Muscle layer of colon (tissue), 2 donors: ENCODE measurements around the gene KCNQ1OT1.

Source experiments
- H3K27ac ChIP-seq: one replicate; pipeline ENCODE4 v1.7.0; 2013; ENCODE audit warnings: low read depth, mild to moderate bottlenecking, low read length, moderate library complexity
- H3K27me3 ChIP-seq, 2 donors: one replicate each; pipeline ENCODE4 v1.7.0; 2013; ENCODE audit warnings: low read length in 2 of 2, mild to moderate bottlenecking in 2 of 2; ENCODE audit not compliant: insufficient read depth in 2 of 2, control insufficient read depth in 1 of 2
- H3K36me3 ChIP-seq: one replicate; pipeline ENCODE4 v1.7.0; 2013; ENCODE audit warnings: mild to moderate bottlenecking, low read length; ENCODE audit not compliant: insufficient read depth
- H3K4me1 ChIP-seq: one replicate; pipeline ENCODE4 v1.7.0; 2013; ENCODE audit warnings: mild to moderate bottlenecking, low read length; ENCODE audit not compliant: insufficient read depth
- H3K4me3 ChIP-seq, 2 donors: one replicate each; pipeline ENCODE4 v1.7.0; 2013; ENCODE audit warnings: low read length in 2 of 2, low read depth in 1 of 2, mild to moderate bottlenecking in 1 of 2, moderate library complexity in 1 of 2
- H3K9ac ChIP-seq: one replicate; pipeline ENCODE4 v1.7.0; 2013; ENCODE audit warnings: low read length
- H3K9me3 ChIP-seq: one replicate; pipeline ENCODE4 v1.7.0; 2013; ENCODE audit warnings: mild to moderate bottlenecking, low read length
- donor health status: abdominal sarcoma.
- donor health status: Adenocarcinoma of cecum.

Gene KCNQ1OT1

DNA sequence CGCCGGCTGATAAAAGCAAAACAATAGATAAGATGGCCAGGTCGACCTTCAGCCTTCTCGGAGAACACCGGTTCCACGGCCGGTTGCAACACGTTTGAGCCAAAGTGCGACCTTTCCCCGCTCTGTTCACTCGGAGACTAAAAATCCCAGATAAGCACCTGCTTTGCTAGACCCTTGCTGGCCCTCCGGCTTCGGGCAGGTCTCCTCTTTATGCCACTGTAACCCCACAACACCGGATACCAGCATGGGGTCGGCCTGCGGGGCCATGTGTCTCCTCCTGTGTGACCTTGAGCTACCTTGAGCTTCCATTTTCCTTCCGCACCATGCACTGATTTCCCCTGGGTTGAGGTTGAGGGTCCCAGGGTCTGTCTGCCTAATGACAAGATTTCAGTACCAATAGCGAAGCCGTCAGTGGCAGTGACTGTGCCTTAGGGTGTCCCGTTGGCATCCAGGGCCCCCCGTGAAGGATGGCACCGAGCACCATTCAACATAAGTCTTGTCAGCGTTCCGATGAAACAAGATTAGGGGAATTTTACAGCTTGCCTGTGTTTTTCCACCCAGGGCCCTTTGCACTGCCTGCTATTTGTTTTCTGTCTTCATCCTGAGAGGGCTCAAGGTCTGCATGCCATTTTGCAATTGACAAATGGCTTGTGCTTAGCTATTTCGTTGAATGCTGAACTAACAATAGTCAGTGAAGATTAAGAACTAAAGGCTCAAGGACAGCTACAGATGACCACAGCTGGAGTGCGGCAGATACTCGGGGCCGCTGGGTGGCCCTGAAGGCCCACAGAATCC, 136.4 kb downstream of the KCNQ1OT1 start:
- H3K9me3 ChIP-seq: no peaks in the 10 kb centered on the region
- no peak overlapping the region for H3K9ac ChIP-seq
- no peaks in the 10 kb centered on the region for H3K36me3 ChIP-seq
- H3K4me3 ChIP-seq: no peak overlapping the region
- H3K27ac ChIP-seq: no peak overlapping the region
- H3K4me1 ChIP-seq: no peaks in the 10 kb centered on the region
- no peaks in the 10 kb centered on the region for H3K27me3 ChIP-seq

- Histone ChIP-seq H3K36me3 (no peaks in the 10 kb centered on the region), H3K9me3 (no peaks in the 10 kb centered on the region), H3K27me3 (no peaks in the 10 kb centered on the region), H3K4me1 (no peaks in the 10 kb centered on the region), H3K4me3 (no peak overlapping the region), H3K27ac (no peak overlapping the region), H3K9ac (no peak overlapping the region)
Observed at GRCh38 chr11:2562890-2563212, 136.9 kb downstream of the KCNQ1OT1 start.

- no peaks in the 10 kb centered on the region for H3K4me1 ChIP-seq
- no peaks in the 10 kb centered on the region for H3K36me3 ChIP-seq
- no peaks in the 10 kb centered on the region for H3K9me3 ChIP-seq
- H3K9ac ChIP-seq: no peak overlapping the region
- no peaks in the 10 kb centered on the region for H3K27me3 ChIP-seq
- no peak overlapping the region for H3K4me3 ChIP-seq
- H3K27ac ChIP-seq: no peak overlapping the region
Observed at GRCh38 chr11:2561696-2562581, 137.9 kb downstream of the KCNQ1OT1 start.

- H3K36me3 ChIP-seq: no peaks in the 10 kb centered on the region
- H3K4me3 ChIP-seq: no peak overlapping the region
- no peak overlapping the region for H3K27ac ChIP-seq
- no peaks in the 10 kb centered on the region for H3K4me1 ChIP-seq
- no peak overlapping the region for H3K9ac ChIP-seq
- H3K9me3 ChIP-seq: no peaks in the 10 kb centered on the region
- no peaks in the 10 kb centered on the region for H3K27me3 ChIP-seq
Observed at GRCh38 chr11:2559527-2560311, 140.1 kb downstream of the KCNQ1OT1 start.

DNA sequence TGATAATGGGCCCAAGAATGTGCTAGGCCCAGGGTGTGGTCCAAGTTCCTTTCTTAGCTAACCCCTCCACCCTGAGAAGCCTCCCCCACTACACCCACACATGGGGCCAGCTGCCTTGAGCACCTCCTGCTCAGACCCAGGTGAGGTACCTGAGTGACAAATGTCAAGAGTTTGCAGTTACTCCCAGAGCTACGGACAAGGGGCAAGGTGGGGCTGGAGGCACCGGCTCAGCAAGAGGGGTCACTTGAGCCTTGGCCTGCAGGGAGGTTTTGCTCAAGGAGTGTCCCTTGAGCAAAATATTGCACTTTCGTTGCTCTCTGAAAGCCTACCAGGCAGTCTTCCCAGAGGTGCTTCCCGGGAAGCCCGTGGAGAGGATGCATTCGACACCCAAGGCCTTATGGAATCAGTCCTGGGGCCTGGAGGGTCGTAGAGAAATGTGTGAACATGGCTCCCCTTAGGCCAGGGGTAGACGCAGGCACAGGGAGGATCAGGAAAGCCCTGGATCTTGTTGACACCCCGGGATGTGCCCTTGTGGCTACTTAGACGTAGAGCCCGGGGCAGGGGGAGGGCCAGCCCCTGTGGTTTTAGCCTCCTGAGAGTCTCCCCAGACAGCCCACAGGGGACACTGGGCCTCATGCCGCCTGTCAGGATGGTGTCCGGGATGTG, 140.8 kb downstream of the KCNQ1OT1 start:
- H3K27me3 ChIP-seq: no peaks in the 10 kb centered on the region
- no peak overlapping the region for H3K27ac ChIP-seq

DNA sequence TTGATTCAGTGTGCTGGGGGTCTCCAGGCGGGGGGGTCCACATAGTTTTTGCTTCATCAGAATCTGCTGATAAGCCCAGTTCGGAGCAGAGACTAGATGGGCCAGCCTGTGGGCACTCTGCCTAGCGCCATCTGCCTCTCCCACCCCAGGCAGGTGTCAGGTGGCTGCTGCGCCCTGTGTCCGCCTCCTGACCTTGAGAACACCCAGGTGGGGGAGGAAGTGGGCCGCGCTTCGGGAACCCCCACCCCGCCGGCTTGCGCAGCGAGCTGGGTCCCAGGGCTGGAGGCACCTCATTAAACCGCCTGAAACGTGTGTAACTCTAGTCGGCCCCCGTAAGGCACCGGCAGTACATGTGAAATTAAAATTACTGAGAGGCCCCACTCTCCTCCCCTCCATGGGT, 141.4 kb downstream of the KCNQ1OT1 start:
- H3K9me3 ChIP-seq: no peaks in the 10 kb centered on the region
- no peak overlapping the region for H3K4me3 ChIP-seq
- no peaks in the 10 kb centered on the region for H3K36me3 ChIP-seq
- H3K27ac ChIP-seq: no peak overlapping the region
- H3K4me1 ChIP-seq: no peaks in the 10 kb centered on the region
- H3K27me3 ChIP-seq: no peaks in the 10 kb centered on the region
- H3K9ac ChIP-seq: no peak overlapping the region

More for the DNA sequence above, 140.8 kb downstream of the KCNQ1OT1 start:
- Histone ChIP-seq H3K4me3 (no peak overlapping the region), H3K9ac (no peak overlapping the region), H3K4me1 (no peaks in the 10 kb centered on the region), H3K9me3 (no peaks in the 10 kb centered on the region), H3K36me3 (no peaks in the 10 kb centered on the region)
